ENCODE measurements around the gene ARHGEF25.

GRCh38 chr12:57624441-57625220, 13.4 kb downstream of the ARHGEF25 start:
- no peak for TF ChIP-seq CTCF (IDR thresholded peaks at IDR 0.05)
- TF ChIP-seq POLR2A (IDR thresholded peaks at IDR 0.05): no peak
